HK-2 (cell line): ENCODE results near the gene MAGI1.
A peak's percentile ranks its signal among the peaks of the same experiment; 100 is the strongest.

ENCODE experiments used
- DNase-seq: peaks from one replicate; pipeline ENCODE4 v3.0.0-alpha.2; 2018; ENCODE audit not compliant: unreplicated experiment

Gene MAGI1

DNA sequence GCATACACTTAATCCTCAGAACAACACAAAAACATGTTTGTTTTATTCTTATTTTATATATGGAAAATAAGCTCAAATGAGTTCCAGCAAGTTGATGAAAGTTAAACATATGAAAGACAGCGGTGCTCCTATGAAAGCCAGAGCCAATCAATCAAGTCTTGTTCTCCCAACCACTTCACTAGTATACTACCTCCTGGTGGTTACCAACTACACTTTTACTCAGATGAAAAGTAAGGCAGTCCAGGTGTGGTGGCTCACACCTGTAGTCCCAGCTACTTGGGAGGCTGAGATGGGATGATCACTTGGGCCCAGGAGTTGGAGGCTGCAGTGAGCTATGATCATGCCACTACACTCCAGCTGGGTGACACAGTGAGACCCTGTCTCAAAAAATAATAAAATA lies 66.0 kb downstream of the MAGI1 start:
- DNase-seq, result no peak

DNA sequence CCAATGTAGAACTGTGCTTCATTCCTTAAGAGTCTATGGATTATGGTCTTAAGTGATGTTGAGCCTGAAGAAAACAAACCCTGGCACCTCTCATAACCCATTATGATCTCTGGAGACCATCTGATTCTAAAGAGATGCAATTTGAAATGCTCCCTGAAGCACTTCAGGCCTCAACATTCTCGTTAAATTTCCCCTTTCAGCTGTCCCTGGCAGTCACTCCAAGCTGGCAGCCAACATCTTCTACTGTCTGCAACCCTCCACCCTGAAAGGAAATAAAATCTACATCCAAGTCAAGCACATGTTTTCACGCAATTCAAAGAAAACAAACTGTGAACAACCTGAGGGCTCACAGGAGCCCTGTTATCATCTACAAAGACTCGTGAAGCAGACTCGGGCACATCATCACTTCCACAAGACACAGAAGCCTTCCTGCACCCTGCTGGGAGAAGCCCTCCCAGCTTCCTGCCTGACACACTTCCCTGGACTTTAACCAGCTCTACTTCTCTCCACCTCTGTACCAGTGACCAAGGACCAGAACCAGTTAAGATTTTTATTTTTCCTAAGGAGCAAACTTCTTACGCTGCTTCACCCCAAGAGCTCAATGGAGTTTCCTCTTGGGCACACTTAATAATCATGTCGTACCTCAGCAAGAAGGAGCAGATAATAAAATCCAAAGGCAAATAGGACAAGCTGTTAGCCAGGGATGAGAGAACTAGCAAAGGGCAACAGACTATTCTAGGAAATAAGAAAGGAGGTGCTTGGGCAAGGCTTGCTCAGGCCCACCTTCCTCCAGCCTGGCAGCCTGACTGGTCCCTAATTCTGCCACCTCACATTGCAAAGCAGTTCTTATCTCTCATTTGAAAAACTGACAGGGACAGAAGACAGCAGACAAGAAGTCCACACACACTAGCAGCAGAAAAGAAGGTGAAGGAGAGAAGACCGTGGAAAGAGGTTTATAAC lies 67.1 kb downstream of the MAGI1 start:
- no peak for DNase-seq

GRCh38 chr3:65968996-65969395 lies 69.7 kb downstream of the MAGI1 start:
- no peak for DNase-seq

DNA sequence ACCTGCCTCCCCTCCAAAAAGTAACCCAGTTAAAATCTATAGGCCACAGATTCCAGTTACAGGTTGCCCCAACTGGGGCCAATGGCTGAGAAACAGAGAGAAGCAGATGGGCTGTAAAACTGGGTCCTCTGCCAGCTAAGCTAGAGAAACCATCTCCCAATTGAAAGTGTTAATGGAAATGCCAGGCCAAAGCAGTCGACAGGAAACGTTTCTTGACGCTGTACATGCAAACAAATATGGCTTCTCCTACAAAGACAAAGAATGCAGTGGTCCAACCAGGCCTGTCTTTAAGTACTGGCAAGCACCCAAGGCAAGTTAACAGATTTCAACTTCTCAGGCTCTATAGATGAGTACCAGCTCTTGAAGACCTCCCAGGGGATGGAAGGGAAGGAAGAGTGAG lies 71.3 kb downstream of the MAGI1 start:
- no peak for DNase-seq

DNA sequence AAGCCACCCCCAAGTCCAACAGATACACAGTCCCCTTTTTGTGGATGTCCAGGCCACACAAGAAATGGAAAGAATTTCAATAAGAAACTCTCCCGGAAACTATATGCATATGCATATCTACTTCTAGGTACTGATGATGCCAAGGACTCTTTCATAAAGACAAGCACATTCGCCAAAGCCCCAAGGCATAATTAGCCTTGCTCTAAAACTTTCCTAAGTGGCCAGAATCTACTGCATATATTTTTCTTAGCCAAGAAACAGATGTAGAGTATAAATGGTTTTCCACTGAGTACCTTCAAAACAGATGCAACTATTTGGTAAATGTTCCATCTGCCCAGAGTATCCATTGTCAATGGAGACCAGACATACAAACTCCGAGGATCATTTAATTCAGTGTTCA lies 73.9 kb downstream of the MAGI1 start:
- no peak for DNase-seq

GRCh38 chr3:65963787-65964677 lies 74.7 kb downstream of the MAGI1 start:
- DNase-seq, result peak; percentile 16

- DNase-seq, result no peak
Observed at GRCh38 chr3:65961733-65962132, 77.0 kb downstream of the MAGI1 start.

GRCh38 chr3:65961128-65961527 lies 77.6 kb downstream of the MAGI1 start:
- DNase-seq, result no peak

DNA sequence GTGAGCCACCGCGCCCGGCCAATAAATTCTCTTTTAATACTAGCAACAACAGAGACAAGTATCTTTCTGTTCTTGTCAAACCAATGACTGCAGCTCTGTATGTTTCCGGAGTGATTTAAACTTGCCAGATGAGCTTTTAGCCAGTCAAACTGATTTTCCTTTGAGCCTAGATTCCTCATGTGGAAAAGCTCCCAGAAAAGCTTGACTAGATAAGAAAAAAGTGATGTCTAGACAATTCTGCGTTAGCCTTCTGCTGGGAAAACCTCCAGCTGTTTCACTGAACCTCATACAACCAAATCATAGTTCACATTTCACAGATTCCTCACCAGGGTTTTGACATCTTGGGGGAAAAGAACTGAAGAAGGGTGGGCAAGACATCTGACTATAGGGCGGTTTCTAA lies 78.6 kb downstream of the MAGI1 start:
- DNase-seq, result no peak

GRCh38 chr3:65958216-65958615 lies 80.5 kb downstream of the MAGI1 start:
- no peak for DNase-seq

GRCh38 chr3:65955792-65956477 lies 82.8 kb downstream of the MAGI1 start:
- DNase-seq, result peak; percentile 13

DNA sequence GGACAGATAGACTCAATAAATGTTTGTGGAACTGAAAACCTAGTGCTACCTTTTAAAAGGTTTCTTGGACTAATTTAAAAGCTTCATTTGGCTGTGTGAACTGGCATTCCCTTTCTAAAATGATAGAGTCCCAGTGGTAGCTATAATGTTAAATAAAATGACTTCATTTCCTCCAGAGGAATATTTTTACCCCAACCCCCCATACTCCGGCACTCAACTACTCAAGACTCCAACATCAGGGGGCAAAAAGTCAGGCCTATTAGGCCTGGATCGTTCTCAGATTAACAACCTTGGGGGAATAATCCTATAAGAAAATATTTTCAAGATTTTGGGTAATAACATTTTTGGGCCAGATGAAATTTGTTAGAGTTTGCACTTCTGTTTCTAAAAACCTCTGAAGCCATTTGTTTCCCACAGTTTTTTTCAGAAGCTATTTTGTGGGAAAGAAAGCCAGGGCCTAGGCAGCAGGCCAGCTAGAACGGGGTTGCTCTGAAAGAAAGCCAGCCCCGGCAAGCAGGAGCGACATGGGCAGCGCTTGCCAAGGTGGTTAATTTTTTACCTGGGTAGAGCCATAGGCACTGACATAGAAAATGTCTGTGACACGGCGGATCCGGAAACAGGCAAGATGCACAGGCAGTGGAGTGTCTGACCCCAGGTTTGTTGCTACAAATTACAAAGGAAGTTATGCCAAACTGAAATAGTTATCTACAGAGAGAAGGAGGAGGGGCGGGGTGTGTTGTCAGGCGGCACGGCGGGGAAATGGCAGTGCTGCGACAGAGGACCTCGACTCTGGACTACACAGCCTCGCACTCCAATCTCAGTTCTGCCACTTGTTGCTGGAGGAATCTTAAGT lies 84.6 kb downstream of the MAGI1 start:
- DNase-seq, result peak; percentile 70

GRCh38 chr3:65953301-65953812 lies 85.4 kb downstream of the MAGI1 start:
- DNase-seq, result no peak

- DNase-seq, result no peak
Observed at GRCh38 chr3:65952842-65953241, 85.9 kb downstream of the MAGI1 start.

- no peak for DNase-seq
Observed at GRCh38 chr3:65951836-65952505, 86.7 kb downstream of the MAGI1 start.

GRCh38 chr3:65950340-65951326 lies 88.1 kb downstream of the MAGI1 start:
- DNase-seq, result no peak

DNA sequence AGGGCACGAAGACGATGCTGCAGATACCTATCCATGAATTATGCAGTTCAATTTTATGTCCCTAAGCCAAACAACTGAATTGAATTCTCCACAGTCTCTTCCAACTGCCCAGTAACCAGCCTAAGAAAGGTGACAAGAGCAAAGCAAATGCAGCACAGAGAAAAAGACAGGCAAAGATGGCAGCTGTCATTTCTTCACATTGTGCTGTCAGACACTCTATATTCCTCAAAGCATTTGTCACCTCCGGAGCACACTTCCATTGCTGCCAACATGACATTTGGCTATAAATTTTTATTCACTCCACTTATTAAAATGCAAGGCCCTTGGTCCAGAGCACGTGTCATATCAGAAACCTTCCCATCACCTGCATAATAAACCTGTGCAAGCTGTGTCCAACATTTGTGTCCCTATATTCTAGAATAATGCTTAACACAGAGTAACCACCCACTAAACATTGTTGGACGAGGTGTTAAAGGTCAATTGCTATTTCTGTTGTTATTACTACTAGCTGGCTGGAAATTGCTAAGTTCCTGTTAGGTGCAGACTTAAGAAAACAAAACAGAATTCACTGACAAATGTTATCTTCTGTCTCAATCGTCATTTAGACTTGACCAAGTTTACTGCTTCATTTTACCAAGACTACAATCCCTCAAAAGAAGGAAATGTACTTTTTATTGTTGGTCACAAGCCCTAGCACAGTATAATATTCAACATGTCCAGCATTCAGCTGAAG lies 89.7 kb downstream of the MAGI1 start:
- DNase-seq, result no peak

DNA sequence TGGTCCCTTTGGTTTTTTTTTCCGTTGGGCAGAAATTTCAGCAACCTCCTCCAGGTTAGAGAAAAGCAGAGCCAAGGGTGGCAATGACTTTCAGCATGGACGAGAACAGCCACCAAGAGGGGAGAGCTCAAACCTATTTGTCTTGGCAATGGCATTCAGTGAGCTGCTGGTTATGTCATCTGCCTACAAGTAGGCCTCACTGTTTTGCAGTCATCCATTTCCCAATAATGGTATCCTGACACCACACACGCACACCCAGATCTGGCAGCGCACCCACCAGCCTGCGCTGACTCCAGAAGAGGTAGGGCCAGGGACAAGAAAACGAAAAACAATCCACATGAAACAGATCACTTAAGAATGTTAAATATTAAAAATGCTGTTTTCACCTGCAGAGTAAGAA lies 92.3 kb downstream of the MAGI1 start:
- no peak for DNase-seq
